GM12891 (cell line): ENCODE results near the gene CACNA1A.

Experiments used
- POLR2A ChIP-seq: IDR thresholded peaks from 2 replicates; pipeline ENCODE4 v1.6.1; 2011; ENCODE audit warnings: low read depth, low read length, control low read depth
- POLR2AphosphoS5 ChIP-seq: IDR thresholded peaks from 2 replicates; pipeline ENCODE4 v1.6.1; 2011; ENCODE audit warnings: low read depth, low read length, control low read depth
- SPI1 ChIP-seq: IDR thresholded peaks from 2 replicates; pipeline ENCODE4 v1.6.1; 2011; ENCODE audit warnings: low read depth, low read length, control low read depth
- TAF1 ChIP-seq: IDR thresholded peaks from 2 replicates; pipeline ENCODE4 v1.6.1; 2011; ENCODE audit warnings: low read depth, low read length, control low read depth

DNA sequence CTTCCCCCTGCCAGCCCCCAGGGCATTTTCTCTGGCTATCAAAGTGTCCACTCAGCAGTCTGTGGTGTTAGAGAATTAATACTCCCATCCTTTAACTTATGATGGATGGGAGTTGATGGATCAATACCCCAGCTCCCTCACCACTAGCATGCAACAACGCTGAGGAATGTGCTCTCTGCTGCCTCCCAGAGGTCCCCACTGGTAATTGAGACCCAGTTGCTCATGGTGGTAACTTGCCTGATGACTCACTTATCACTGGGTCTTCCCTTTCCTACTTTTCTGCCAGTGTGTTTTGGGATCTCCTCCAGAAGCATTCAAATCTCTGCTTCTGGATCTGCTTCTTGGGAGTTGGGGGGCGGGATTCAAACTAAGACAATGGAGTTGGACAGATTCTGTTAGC, 20.3 kb upstream of the CACNA1A start:
- TF ChIP-seq POLR2A (no peak), POLR2AphosphoS5 (no peak), TAF1 (no peak), SPI1 (no peak)
